ENCODE data around the gene MITF.

Gene MITF

DNA sequence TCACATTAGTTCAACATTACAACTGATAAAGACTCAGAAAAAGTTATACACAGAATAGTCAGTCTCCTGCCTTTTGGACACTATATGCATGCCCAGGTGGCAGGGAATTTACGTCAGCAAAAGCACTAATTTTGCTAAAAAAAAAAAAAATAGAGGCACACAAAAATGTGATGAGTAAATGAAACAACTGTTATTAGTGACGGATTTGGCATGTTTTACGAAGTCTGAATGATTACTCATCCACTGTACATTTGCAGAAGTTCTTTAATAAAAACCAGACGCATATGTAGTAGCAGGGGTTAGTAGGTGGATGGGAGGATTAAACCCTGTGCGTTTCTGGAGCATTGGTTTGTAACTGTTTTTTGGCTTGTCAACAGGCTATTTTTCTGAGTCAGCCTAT, 99.0 kb downstream of the MITF start:
- no peak for DNase-seq (ENCODE audit: low read depth)

DNA sequence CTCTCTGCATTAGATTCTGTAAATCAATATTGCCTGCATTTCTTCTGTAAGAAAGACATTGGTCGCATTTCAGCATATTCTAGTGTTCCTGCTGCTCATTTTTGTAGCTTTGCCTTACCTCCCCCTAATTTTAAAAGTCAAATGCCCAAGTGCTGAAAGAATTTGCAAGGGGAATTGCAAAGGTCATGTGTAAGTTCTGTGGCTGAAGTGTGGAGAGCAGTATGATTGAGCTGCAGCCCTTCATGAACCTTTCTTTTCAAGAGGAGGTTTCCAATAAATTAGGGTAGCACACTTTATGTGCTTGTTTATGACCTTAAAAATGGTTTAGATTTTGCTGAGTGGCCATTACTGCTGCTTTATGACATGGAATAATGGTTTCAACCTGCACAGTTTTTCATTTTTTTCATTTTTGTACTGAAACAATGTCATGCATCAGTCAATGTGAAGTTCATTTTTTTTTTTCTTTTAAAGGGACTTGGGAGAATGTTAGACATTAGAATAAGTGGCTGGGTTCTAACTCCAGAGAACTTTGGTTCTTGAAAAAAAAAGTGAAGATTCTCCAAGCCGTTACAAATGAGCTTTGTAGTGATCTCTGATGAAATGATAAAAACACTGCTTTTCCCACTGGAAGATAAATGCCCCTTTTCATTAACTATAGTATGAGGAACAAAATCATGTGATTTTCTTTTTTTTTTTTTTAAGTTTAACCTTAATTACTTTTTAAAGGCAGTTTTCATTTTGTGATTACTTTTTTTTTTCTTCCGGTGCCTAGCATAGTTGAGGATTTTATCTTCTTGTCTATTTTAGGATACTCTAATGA, 99.6 kb downstream of the MITF start:
- DNase-seq (ENCODE audit: low read depth): no peak

DNA sequence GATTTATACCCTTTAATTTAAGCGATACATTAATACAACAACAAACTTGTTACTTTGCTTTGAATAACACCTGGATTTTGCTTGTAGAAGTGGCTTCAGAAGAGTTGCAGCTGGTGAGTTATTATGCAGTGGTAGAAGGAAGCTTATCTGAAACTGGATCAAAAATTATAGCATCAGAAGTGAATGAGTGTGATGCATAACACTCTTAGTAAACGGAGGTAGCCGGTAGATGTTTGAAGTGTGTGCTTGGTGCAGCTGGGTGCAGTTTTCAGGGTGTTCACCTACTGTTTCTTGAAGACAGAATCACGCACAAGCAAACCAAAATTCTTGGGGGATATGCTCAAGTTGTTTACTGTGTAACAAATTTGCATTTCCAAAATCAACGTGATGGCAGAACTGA, 103.1 kb downstream of the MITF start:
- no peak for DNase-seq (ENCODE audit: low read depth)

DNA sequence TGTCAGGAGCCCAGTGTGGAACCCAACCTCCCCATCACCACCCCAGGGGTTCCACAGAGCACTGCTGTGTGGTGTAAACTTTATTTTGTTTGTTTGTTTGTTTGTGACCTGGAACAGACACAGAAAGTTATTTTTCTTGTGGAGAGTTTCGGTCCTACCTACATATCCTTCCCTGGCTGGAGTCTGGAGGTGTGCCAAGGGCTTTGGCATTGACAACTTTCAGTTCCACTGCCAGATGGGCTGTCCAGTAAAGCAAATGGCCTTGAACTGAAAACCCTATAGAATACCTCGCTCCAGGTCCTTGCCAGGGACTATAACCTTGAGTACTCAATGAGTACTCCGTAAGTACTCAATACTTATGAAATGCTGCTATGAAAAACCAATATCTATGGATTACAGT, 103.5 kb downstream of the MITF start:
- DNase-seq (ENCODE audit: low read depth): no peak

DNA sequence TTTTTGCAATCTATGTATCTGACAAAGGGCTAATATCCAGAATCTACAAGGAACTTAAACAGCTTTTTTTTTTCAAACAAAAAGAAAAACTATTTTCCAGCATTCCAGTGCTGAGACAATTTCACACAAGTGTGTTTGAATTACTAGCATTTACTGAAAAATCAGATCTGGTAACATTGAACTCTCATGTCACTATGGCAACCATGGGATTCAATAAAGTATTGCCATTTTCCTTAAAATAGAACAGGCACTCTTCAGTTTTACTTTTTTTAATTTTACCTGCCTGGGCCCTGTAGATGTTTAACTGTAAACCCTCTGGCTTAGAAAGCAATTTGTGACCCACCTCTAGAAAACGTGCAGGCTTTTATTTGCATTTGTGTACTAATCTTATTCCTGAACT, 105.4 kb downstream of the MITF start:
- no peak for DNase-seq (ENCODE audit: low read depth)

DNA sequence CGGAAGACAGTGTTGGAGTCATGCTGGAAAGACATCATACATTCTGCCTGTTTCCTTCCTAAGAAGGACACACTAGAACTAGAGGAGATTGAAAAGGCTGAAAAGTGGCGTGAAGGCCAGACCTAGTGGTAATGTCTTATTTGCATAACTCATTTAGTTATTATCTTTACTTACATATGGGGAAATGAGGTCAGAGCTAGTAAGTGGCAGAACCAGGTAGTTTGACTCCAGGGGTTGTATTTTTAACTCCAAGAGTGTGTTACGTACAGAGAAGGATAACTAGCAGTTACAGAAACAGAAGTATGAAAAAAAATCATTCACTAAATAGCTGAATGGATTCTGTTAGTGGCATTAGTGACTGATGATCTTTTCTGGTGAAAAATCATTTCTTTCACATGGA, 108.0 kb downstream of the MITF start:
- DNase-seq (ENCODE audit: low read depth): no peak

DNA sequence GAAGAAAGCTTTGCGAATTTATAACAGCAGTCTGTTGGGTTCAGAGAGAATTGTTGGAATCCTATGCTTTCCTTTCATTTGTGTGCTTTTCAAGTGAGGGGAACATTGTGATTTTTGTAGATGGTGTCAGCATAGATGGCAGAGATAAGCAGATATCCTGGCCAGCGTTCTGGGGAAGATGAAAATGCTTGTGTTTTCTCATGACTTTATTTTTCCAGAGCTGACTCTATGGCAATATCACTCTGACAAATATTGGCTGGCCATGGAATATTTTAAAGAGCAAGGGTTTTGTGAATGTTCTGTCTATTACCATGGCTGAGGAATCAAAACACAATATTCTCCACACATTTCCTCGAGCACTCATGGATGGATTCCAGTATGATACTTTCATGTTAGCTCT, 108.8 kb downstream of the MITF start:
- DNase-seq (ENCODE audit: low read depth): no peak

DNA sequence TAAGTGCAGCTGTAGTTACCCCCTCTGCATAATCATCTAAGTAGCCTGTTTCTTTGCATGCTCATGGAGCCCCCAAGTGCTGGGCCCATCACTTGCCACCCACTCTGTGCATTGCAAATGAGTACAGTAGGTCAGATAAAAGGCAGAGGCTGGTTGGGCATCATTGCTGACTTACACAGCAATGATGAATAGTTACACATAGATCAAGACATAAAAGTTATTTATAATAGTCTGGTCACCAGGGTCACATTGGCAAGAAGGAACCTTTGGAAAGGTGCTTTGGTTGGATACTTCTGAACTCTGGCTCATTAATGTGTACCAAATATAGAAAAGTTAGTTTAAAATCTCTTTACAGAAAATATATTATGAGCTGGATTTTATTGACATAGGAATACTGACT, 111.6 kb downstream of the MITF start:
- no peak for DNase-seq (ENCODE audit: low read depth)

DNA sequence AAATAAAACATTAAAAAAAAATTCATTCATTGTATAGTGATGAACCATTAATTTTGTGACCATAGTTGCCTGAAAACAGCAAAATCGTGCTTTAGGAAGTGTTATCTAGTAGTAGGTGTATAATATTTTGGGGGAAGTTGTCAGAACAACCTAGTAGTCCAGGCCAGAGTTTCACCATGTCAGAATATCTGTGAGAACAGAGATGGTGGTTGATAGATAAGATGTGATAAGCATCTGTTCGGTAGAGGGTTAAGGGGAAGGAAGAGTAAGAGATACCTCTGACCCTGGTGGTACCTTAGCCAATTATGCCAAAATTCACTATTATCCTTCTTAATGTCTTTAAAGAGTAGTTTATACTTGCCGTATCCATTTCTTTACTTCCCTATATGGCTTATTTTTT, 113.8 kb downstream of the MITF start:
- no peak for DNase-seq (ENCODE audit: low read depth)

DNA sequence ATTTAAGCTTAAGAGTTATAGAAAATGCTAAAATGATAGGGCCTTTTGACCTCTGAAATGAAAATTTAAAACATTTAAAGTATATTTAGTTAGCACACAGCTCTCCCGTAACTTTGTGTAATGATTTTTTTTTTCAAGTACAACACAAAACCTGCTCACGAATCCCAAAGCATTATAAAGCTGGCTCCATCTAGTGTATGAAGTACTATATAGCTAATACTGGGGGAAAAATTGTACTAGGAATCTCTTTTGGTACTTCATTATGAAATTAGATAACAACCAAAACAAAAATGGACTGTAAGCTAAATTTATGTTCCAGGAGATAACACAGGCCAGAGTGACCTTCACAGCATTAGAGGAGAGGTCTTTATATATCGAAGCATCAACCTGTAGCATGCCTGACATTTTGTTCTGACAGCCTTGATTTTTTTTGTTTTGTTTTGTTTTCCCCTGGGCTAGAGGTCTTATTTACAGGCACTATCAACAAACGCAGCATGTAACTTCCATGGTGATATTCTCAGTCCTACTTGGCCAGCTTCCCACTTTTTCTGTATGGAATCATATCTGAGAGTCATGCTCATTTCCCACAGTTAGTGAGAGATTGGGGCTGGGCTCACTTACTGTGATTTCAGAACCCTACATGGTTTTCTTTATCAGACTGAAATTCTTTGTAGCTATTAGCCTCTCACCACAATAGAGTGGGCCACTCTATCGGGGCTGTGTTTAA, 116.3 kb downstream of the MITF start:
- DNase-seq (ENCODE audit: low read depth): no peak

DNA sequence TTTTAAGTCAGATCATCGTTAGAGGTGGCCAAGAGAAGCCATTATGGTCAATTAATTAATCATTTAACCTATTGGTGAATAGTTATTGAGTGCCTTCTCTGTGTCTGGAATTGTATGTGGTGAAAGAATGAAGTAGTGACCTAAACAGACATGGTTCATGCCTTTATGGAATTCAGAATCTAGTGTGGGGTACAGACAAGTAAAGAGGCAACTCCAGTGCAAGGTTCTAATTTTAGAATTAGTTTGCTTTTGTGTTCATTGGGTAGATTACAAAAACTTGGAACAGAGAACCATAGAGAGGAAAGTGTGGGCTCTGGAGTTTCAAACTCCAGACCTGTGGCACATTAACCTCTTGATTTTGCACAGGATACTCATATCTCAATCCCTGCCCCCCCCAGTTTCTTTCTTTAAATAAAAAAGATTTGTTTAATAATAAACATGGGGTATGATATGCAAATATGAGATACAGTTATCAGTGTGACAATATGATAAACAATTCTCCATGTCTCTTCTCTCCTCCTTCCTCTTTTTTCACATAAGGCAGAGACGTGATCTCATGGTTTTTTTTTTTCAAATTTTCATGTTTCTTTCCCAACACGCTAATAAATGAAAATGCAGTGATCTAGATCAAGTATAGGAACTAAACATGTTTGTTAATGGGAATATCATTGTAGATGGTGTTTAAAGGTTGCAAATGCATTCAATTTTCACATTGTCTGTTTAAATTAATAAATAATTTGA, 117.9 kb downstream of the MITF start:
- DNase-seq (ENCODE audit: low read depth): no peak

DNA sequence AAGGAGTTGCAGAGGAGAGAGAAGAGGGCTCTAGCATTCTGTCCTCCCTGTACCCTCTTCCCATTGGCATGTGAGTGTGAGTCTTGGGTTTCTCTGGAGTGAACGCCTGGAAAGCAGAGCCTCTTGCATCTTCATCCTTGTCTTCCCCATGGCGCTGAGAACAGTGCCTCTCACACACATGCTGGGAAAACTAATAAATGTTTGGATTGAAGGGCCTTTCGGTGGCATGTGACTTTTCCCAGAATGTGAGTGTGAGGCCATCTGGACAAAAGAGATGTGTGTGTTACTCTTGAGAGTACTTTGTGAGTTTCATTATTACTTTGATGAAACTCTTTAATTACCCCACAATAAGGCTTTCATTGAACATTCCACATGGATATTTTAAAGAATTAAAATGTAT, 122.3 kb downstream of the MITF start:
- no peak for DNase-seq (ENCODE audit: low read depth)

DNA sequence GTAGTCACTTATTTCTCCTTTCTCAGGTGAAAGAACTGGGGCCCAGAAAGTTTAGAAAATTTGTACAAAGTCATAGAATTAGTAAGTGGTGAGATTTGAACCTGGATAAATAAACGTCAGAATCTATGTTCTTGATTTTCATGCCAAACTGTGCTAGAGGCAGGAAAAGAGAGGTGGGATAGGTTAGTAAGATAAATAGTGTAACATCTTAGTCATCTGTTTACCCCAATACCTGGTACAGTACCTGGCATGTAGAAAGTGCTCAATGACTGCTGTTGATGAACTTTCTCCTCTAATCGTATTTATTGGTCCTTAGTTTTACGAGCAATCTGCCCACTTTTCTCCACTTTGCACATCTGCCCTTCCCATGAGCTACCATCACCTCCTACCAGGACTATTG, 124.9 kb downstream of the MITF start:
- no peak for DNase-seq (ENCODE audit: low read depth)

DNA sequence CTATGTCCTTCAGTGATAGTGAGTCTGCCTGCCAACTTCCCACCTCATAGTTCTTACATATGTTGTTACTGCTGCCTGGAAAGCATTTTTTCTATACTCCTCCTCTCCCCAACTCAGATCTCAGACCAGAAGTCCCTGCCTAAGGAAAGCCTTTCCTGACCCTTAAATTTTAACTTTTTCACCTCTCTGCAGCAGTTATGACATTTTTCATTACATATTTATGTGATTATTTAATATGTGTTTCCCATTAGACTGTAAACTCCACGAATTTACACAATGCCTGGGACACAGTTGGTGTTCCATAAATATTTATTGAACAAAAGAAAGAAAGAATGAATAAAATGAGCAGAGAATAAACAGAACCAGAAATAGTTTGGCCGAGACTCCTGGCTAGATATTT, 125.5 kb downstream of the MITF start:
- DNase-seq (ENCODE audit: low read depth): no peak

DNA sequence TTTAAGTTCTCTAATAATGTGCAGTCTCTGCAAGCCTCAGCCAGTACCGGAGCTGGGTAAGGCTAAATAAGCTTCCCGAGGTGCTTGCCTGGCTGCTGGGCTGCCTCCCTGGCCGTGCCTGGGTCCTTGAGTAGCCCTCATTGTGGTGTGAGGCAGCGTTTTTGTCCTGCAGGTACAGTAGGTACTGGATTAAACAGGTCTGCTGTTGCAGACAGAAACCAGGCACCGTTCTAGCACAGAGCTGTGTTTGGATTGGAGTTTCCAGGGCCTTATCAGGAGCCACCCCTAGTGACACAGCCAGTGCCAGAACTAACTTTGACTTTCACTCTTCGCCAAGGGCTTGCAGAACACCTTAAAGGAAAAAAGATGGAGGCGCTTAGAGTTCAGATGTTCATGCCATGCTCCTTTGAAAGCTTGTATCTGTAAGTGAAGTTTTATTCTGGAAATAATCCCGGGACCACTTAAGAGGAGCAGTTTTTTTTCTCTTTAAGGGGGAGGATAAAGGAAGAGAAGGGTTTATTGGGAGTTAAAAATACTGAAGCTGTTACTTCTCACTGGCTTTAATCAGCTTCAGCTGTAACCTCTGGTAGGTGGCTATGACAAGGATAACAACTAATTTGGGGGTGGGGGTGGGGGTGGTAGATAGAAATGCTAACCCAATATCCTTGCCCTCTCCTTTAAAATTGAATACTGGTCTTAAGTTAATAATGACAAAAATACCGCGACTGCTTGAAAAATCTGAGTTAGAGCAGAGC, 126.8 kb downstream of the MITF start:
- DNase-seq (ENCODE audit: low read depth): no peak

DNA sequence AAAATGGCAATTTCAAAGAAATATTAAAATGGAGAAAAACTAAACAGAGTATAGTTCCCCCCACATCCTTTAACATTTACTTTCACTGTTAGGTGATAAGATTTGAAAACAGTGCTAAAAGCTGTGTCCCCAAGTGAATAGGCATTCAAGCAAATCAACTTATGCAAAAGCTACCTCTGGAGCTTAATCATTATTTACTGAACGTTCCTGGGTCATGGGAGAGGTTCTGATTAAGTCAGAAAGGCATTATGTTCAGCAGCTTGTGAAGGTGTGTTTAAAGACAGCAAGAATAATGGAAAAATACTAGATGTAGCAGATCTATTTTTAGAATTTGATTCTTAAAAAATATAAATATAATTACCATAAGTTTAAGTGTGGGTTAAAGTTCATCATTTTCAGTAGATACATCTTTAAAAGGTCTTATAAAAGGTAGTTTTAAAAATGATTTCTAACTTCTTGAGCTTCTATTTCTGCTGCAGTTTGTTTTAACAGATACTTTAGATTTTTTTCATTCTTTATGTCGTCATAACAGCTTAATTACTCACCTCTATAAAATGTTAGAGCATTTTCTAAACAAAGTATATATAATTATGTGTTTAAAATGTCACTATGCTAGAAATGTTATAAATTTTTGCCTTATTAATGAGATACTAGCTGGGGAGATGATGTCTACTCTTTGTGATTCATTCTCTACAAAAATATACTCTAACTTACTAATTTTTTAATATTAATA, 127.9 kb downstream of the MITF start:
- no peak for DNase-seq (ENCODE audit: low read depth)

DNA sequence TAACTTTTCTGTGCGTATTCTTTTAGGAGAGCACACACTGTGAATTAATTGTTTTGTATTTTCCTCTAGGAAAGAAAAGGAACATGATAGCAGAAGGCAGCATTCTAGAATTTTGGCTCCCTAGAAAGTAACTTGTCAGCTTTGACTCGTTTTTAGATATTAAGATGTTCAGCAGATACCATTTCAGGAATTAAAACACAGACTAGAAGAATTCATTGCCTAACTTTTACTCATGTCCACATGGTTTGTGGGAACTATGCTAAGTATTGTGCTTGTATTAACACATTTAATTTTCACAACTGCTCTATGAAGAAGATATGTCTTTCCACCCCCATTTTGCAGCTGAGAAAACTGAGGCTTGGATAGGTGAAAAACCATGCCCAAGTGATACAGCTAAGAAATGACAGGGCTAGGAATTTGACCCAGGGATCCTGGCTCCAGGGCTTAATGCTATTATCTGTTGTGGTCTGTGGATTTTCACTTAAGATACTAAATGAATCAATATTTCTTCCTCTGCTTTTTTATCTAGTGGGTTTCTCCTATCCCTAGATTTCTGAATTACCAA, 128.8 kb downstream of the MITF start:
- DNase-seq (ENCODE audit: low read depth): no peak

DNA sequence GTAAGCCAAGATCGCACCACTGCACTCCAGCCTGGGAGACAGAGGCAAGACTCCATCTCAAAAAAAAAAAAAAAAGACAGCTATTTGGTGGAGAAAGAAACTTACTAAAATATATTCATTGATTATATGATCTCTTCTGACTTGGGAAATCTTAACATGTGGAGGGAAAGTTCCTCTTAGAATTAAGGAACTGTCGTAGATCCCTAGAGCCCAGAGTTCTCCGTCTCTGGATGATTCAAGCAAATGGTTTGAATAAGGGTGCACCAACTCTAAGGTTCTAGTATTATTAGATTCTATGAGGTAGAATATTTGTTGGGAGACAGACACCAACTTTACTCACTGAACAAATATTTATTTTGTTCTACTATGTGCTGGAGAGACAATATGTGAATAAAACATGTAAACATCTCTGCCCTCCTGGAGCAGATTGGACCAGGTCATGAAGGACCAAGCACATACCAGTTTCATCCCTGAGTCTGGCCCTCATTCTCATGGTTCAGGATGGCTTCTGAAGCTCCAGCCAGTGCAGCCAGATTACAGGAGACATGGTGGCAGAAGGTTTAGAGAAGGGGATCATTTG, 129.7 kb downstream of the MITF start:
- DNase-seq (ENCODE audit: low read depth): no peak

DNA sequence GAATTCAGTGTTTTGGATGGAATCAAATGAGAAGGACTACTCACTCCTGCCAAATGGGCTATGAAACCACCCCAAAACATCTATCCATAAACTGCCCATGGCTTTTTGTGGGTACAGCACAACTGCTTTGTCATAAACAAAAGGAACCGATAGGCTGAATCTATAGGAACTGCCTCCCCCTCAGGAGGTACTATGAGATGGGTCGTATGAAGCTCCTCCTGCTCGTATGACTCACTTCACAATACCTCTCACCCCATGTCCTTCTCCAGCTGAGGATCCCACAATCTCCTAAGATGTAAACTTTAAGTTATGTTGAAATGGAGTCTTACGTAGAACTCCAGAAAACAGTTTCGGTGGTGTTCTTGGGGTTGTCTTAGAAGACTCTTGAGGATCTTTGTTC, 130.4 kb downstream of the MITF start:
- DNase-seq (ENCODE audit: low read depth): no peak

DNA sequence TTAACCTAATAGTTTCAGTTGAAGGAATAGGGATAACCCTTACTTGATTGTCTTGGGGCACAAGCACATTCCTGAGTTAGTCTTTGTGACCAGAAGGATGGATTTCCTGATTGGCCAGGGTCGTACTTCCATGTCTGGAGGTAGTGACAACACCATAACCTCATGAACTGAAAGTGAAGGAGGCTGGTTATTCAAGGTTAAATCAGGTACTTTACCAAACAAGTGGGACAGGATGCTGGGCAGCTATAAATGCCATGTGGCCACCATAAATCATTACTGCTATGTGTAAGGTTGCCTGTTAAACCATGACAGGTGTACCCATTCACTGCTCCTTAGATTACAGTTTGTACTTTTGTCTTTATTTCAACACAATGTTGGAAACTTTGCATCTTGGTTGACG, 132.0 kb downstream of the MITF start:
- DNase-seq (ENCODE audit: low read depth): no peak

DNA sequence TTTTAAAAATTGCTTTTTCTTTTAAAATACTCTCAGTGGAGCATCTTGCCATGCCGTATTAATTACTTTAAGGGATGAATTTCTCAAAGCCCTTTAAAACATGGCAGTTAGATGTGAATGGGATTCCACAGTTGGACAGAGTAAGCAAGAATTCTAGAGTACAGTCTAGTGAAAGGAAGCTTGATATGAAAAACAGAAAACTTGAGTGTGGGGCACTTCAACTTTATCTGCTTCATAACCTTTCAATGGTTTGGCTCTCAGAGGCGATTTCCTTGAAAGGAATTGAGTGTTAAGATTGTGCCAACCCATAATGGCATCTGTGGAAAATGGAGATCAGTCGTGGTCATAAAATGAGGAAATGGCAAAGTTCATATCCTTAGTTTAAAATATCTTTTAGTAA, 132.6 kb downstream of the MITF start:
- no peak for DNase-seq (ENCODE audit: low read depth)
